ENCODE data around the gene LRRC8D. TPM values are rescaled to one million over a fixed set of nuclear protein-coding genes. Genes with fewer than 3 reads are reported as not detected.

The LRRC8D gene
- total RNA-seq, 1 donor from 2014 or later, result 42.1 TPM

GRCh38 chr1:89836252-89837035, 15.6 kb downstream of the LRRC8D start:
- H3K36me3 Mint-ChIP-seq (ENCODE audit: insufficient read depth), result no peaks in the 10 kb centered on the region
- H3K9me3 Mint-ChIP-seq (ENCODE audit: low read depth), result no peaks in the 10 kb centered on the region
- TF ChIP-seq, protein P1, sequence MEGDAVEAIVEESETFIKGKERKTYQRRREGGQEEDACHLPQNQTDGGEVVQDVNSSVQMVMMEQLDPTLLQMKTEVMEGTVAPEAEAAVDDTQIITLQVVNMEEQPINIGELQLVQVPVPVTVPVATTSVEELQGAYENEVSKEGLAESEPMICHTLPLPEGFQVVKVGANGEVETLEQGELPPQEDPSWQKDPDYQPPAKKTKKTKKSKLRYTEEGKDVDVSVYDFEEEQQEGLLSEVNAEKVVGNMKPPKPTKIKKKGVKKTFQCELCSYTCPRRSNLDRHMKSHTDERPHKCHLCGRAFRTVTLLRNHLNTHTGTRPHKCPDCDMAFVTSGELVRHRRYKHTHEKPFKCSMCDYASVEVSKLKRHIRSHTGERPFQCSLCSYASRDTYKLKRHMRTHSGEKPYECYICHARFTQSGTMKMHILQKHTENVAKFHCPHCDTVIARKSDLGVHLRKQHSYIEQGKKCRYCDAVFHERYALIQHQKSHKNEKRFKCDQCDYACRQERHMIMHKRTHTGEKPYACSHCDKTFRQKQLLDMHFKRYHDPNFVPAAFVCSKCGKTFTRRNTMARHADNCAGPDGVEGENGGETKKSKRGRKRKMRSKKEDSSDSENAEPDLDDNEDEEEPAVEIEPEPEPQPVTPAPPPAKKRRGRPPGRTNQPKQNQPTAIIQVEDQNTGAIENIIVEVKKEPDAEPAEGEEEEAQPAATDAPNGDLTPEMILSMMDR (IDR thresholded peaks at IDR 0.05; ENCODE audit: unreplicated experiment), result no peak
- H3K27me3 Mint-ChIP-seq, result no peaks in the 10 kb centered on the region
- H3K27ac Mint-ChIP-seq, result peak overlapping the region; percentile 46
- H3K4me3 Mint-ChIP-seq (ENCODE audit: low read depth), result no peak overlapping the region
- peaks cover 38% of the 10 kb centered on the region for H3K4me1 Mint-ChIP-seq (ENCODE audit: low read depth)
- no peak for DNase-seq (ENCODE audit: low spot score, unreplicated experiment)

- no peaks in the 10 kb centered on the region for H3K9me3 Mint-ChIP-seq (ENCODE audit: low read depth)
- peaks cover 32% of the 10 kb centered on the region for H3K4me1 Mint-ChIP-seq (ENCODE audit: low read depth)
- no peak overlapping the region for H3K4me3 Mint-ChIP-seq (ENCODE audit: low read depth)
- TF ChIP-seq, protein P1 (IDR thresholded peaks at IDR 0.05; ENCODE audit: unreplicated experiment), result no peak
- H3K36me3 Mint-ChIP-seq (ENCODE audit: insufficient read depth), result no peaks in the 10 kb centered on the region
- no peaks in the 10 kb centered on the region for H3K27me3 Mint-ChIP-seq
- DNase-seq (ENCODE audit: low spot score, unreplicated experiment), result no peak
- no peak overlapping the region for H3K27ac Mint-ChIP-seq
Observed at GRCh38 chr1:89837036-89837481, 16.2 kb downstream of the LRRC8D start.

GRCh38 chr1:89837510-89837909, 16.7 kb downstream of the LRRC8D start:
- H3K4me3 Mint-ChIP-seq (ENCODE audit: low read depth), result no peak overlapping the region
- TF ChIP-seq, protein P1 (IDR thresholded peaks at IDR 0.05; ENCODE audit: unreplicated experiment), result no peak
- peaks cover 30% of the 10 kb centered on the region for H3K4me1 Mint-ChIP-seq (ENCODE audit: low read depth)
- H3K27me3 Mint-ChIP-seq, result no peaks in the 10 kb centered on the region
- H3K36me3 Mint-ChIP-seq (ENCODE audit: insufficient read depth), result no peaks in the 10 kb centered on the region
- H3K27ac Mint-ChIP-seq, result no peak overlapping the region
- no peaks in the 10 kb centered on the region for H3K9me3 Mint-ChIP-seq (ENCODE audit: low read depth)
- DNase-seq (ENCODE audit: low spot score, unreplicated experiment), result no peak

- H3K36me3 Mint-ChIP-seq (ENCODE audit: insufficient read depth), result peaks cover 1% of the 10 kb centered on the region
- H3K9me3 Mint-ChIP-seq (ENCODE audit: low read depth), result no peaks in the 10 kb centered on the region
- H3K27ac Mint-ChIP-seq, result no peak overlapping the region
- no peaks in the 10 kb centered on the region for H3K27me3 Mint-ChIP-seq
- H3K4me1 Mint-ChIP-seq (ENCODE audit: low read depth), result peaks cover 30% of the 10 kb centered on the region
- DNase-seq (ENCODE audit: low spot score, unreplicated experiment), result no peak
- TF ChIP-seq, protein P1 (IDR thresholded peaks at IDR 0.05; ENCODE audit: unreplicated experiment), result no peak
- H3K4me3 Mint-ChIP-seq (ENCODE audit: low read depth), result no peak overlapping the region
Observed at GRCh38 chr1:89839516-89839915, 18.7 kb downstream of the LRRC8D start.

GRCh38 chr1:89841507-89841906, 20.7 kb downstream of the LRRC8D start:
- H3K4me3 Mint-ChIP-seq (ENCODE audit: low read depth), result no peak overlapping the region

More at GRCh38 chr1:89841507-89841906, 20.7 kb downstream of the LRRC8D start:
- peaks cover 5% of the 10 kb centered on the region for H3K36me3 Mint-ChIP-seq (ENCODE audit: insufficient read depth)
- no peaks in the 10 kb centered on the region for H3K9me3 Mint-ChIP-seq (ENCODE audit: low read depth)
- no peaks in the 10 kb centered on the region for H3K27me3 Mint-ChIP-seq
- peaks cover 23% of the 10 kb centered on the region for H3K4me1 Mint-ChIP-seq (ENCODE audit: low read depth)
- TF ChIP-seq, protein P1 (IDR thresholded peaks at IDR 0.05; ENCODE audit: unreplicated experiment), result no peak
- no peak for DNase-seq (ENCODE audit: low spot score, unreplicated experiment)
- no peak overlapping the region for H3K27ac Mint-ChIP-seq

All from progenitor cell of endocrine pancreas (in vitro differentiated cells).